H1 (cell line): ENCODE results near the gene SPTBN4.

Experiments
- EP300 ChIP-seq, 2 experiments: IDR thresholded peaks; 1 replicate in 1 of 2; 2 replicates in 1 of 2; pipeline ENCODE4 v1.6.1; 2011 to 2012; ENCODE audit warnings: low read depth in 2 of 2, low read length in 2 of 2, mild to moderate bottlenecking in 2 of 2, borderline replicate concordance in 1 of 2, inconsistent platforms in 1 of 2, moderate library complexity in 1 of 2
- JUN ChIP-seq: IDR thresholded peaks from 2 replicates; pipeline ENCODE4 v1.6.1; 2011; ENCODE audit warnings: low read depth, mild to moderate bottlenecking, improper control_type of control experiment, low read length
- POLR2AphosphoS5 ChIP-seq: IDR thresholded peaks from 2 replicates; pipeline ENCODE4 v1.6.1; 2011; ENCODE audit warnings: low read depth, low read length
- SRF ChIP-seq: IDR thresholded peaks from 2 replicates; pipeline ENCODE4 v1.6.1; 2011; ENCODE audit warnings: mild to moderate bottlenecking, low read depth, low read length, moderate library complexity
- TEAD4 ChIP-seq: IDR thresholded peaks from 2 replicates; pipeline ENCODE4 v1.6.1; 2012; ENCODE audit warnings: low read depth, low read length, inconsistent platforms, mixed read lengths
- TF ChIP-seq, protein P1 (sequence below), 3 experiments: IDR thresholded peaks; 1 replicate in 2 of 3; 2 replicates in 1 of 3; pipeline versions ENCODE4 v1.5.1 to v1.6.1; 2011; ENCODE audit warnings: low read length in 3 of 3, mild to moderate bottlenecking in 3 of 3, inconsistent platforms in 2 of 3, low read depth in 1 of 3, moderate library complexity in 1 of 3; ENCODE audit not compliant: insufficient read depth in 1 of 3; ENCODE audit errors: control extremely low read depth in 1 of 3

DNA sequence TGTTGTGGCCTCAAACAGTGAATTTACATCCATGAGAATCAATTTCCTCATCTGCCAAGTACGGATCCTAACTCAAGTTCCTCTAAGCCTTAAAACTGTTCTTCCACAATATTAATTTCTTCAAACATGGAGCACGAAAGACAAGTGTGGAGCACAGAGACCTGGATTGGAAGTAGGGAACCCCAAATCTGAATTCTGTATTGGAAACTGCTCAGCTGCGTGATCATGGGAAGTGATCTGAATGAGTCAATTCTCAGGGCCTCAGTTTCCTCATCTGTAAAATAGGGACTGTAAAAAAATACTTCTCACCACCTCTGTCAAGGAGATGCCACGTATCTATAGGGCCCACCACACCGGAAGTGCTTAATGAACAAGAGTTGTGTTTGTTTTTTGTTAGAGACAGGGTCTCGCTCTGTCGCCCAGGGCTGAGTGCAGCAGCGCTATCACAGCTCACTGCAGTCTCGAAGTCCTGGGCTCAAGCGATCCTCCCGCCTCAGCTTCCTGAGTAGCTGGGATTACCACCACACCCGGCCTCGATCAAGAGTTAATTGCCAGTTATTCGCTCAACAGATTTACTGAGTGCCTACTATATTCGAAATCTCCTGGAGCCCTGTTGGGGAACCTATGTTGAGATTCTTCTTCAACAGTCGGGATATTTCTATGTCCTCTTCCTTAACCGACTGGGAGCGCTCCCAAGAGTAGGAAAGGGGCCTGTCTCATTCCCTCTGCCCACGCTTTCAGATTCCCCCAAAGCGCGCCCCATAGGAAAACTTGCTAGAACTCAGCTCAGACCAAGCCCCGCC is 24.3 kb upstream of the SPTBN4 start:
- no peak for TF ChIP-seq JUN
- TF ChIP-seq POLR2AphosphoS5: no peak
- TF ChIP-seq, protein P1, sequence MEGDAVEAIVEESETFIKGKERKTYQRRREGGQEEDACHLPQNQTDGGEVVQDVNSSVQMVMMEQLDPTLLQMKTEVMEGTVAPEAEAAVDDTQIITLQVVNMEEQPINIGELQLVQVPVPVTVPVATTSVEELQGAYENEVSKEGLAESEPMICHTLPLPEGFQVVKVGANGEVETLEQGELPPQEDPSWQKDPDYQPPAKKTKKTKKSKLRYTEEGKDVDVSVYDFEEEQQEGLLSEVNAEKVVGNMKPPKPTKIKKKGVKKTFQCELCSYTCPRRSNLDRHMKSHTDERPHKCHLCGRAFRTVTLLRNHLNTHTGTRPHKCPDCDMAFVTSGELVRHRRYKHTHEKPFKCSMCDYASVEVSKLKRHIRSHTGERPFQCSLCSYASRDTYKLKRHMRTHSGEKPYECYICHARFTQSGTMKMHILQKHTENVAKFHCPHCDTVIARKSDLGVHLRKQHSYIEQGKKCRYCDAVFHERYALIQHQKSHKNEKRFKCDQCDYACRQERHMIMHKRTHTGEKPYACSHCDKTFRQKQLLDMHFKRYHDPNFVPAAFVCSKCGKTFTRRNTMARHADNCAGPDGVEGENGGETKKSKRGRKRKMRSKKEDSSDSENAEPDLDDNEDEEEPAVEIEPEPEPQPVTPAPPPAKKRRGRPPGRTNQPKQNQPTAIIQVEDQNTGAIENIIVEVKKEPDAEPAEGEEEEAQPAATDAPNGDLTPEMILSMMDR (IDR thresholded peaks at IDR 0.05; ENCODE audit: control extremely low read depth in 1 of 3, insufficient read depth in 1 of 3, low read depth in 1 of 3, low read length in 3 of 3): no peak
- no peak for TF ChIP-seq TEAD4
- TF ChIP-seq EP300 (IDR thresholded peaks at IDR 0.05; ENCODE audit: borderline replicate concordance in 1 of 2, low read depth in 2 of 2, low read length in 2 of 2): no peak
- no peak for TF ChIP-seq SRF
